Right lobe of liver (tissue), 4 donors: ENCODE results near the gene GPR39.

ENCODE experiments used
- CTCF ChIP-seq, 4 donors: fragments of 200-600 bp in 3 of 4; fragments of 450-650 bp in 1 of 4; IDR thresholded peaks; one replicate each; pipeline versions ENCODE4 v1.5.1 to v1.8.0; 2016 to 2022; ENCODE audit warnings: antibody characterized with exemption in 4 of 4, mild to moderate bottlenecking in 2 of 4
- POLR2A ChIP-seq: fragments of 450-650 bp; IDR thresholded peaks from one replicate; pipeline ENCODE4 v1.6.1; 2017; ENCODE audit warnings: antibody characterized with exemption, mild to moderate bottlenecking
- donor health status: DM: no; HTN: no; CAD: no.
- donor health status: DM: no; HTN: no; CAD: no.
- donor health status: DM: no; HTN: yes; CAD: no.

- TF ChIP-seq CTCF (IDR thresholded peaks at IDR 0.05) (no peak), POLR2A (no peak)
Observed at GRCh38 chr2:132641819-132642218, 225.2 kb downstream of the GPR39 start.
